Activated T-cell treated with anti-CD3 and anti-CD28 coated beads, Interleukin-2, amount 50 U/mL, for 24 hours (primary cell): ENCODE results near the gene PFKFB3.

Source experiments
- DNase-seq: peaks from one replicate; pipeline ENCODE4 v3.0.0-alpha.2; 2020
- H3K27ac Mint-ChIP-seq: 2 replicates; pipeline ENCODE4 v1.8.0; 2020; ENCODE audit warnings: mild to moderate bottlenecking, mixed read lengths
- H3K27me3 Mint-ChIP-seq: 2 replicates; pipeline ENCODE4 v1.8.0; 2020; ENCODE audit warnings: mixed read lengths
- H3K36me3 Mint-ChIP-seq: 2 replicates; pipeline ENCODE4 v1.8.0; 2020; ENCODE audit warnings: low read depth, mixed read lengths
- H3K4me1 Mint-ChIP-seq: 2 replicates; pipeline ENCODE4 v1.8.0; 2020; ENCODE audit warnings: low read depth, mixed read lengths
- H3K4me3 Mint-ChIP-seq: 2 replicates; pipeline ENCODE4 v1.8.0; 2020; ENCODE audit warnings: mild to moderate bottlenecking, moderate library complexity, mixed read lengths
- H3K9me3 Mint-ChIP-seq: 2 replicates; pipeline ENCODE4 v1.8.0; 2020; ENCODE audit warnings: mixed read lengths

Gene PFKFB3

DNA sequence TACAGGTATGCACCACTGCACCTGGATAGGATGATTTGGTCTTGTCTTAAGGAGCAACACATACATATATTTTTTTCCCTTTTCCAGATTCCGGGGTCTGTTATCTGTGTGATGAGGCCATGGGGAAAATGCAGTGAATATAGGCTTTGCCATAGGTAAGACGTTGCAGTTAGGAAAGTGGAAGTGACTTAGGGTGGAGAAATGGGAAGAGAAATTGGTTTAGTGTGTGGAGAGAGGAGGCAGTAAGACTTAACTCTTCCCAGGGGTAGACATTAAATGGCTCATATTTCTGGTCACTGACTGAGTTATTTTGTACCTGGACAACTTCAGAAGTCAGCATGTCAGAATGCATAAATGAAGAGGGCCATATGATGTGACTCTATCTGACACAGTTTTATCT, 66.7 kb downstream of the PFKFB3 start:
- H3K36me3 Mint-ChIP-seq, result peaks cover 2% of the 10 kb centered on the region
- no peak overlapping the region for H3K4me3 Mint-ChIP-seq
- peak overlapping the region; percentile 95 for H3K27ac Mint-ChIP-seq
- H3K9me3 Mint-ChIP-seq, result peaks cover 3% of the 10 kb centered on the region
- peaks cover 69% of the 10 kb centered on the region for H3K4me1 Mint-ChIP-seq
- H3K27me3 Mint-ChIP-seq, result no peaks in the 10 kb centered on the region
- DNase-seq, result no peak

GRCh38 chr10:6269953-6270867, 67.5 kb downstream of the PFKFB3 start:
- Mint-ChIP-seq H3K4me3 (peak overlapping the region; percentile 33), H3K36me3 (peaks cover 6% of the 10 kb centered on the region), H3K27ac (peak overlapping the region; percentile 95), H3K9me3 (peaks cover 7% of the 10 kb centered on the region), H3K4me1 (peaks cover 77% of the 10 kb centered on the region), H3K27me3 (no peaks in the 10 kb centered on the region)
- DNase-seq, result peak; percentile 74

- Mint-ChIP-seq H3K4me1 (peaks cover 84% of the 10 kb centered on the region), H3K27me3 (no peaks in the 10 kb centered on the region), H3K36me3 (peaks cover 9% of the 10 kb centered on the region), H3K27ac (peak overlapping the region; percentile 95), H3K4me3 (peak overlapping the region; percentile 33), H3K9me3 (peaks cover 7% of the 10 kb centered on the region)
- DNase-seq, result no peak
Measured at GRCh38 chr10:6270951-6271350, 68.2 kb downstream of the PFKFB3 start.

GRCh38 chr10:6271663-6272062, 68.9 kb downstream of the PFKFB3 start:
- H3K4me3 Mint-ChIP-seq, result peak overlapping the region; percentile 5
- H3K27ac Mint-ChIP-seq, result peak overlapping the region; percentile 95
- H3K4me1 Mint-ChIP-seq, result peaks cover 86% of the 10 kb centered on the region

DNA sequence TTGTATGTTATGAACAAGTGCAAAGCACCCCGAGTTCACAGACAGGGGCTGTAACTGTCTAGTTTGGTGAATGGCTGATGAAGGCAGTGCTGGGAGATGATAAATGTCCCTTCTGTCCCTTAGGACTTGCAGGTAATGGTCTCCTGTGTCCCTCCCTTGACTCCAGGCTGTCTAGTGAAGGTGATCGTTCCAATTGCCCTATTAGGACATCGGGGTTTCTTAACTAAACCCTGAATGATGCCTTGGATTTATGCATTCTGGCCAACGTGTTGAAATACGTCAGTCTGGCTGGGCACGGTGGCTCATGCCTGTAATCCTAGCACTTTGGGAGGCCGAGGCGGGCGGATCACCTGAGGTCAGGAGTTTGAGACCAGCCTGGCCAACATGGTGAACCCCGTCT, 69.4 kb downstream of the PFKFB3 start:
- H3K27me3 Mint-ChIP-seq, result no peaks in the 10 kb centered on the region
- H3K9me3 Mint-ChIP-seq, result peaks cover 9% of the 10 kb centered on the region
- H3K27ac Mint-ChIP-seq, result peak overlapping the region; percentile 95
- DNase-seq, result no peak
- H3K4me3 Mint-ChIP-seq, result no peak overlapping the region
- H3K36me3 Mint-ChIP-seq, result peaks cover 12% of the 10 kb centered on the region
- peaks cover 86% of the 10 kb centered on the region for H3K4me1 Mint-ChIP-seq

More at GRCh38 chr10:6271663-6272062, 68.9 kb downstream of the PFKFB3 start:
- peaks cover 12% of the 10 kb centered on the region for H3K36me3 Mint-ChIP-seq
- no peak for DNase-seq
- no peaks in the 10 kb centered on the region for H3K27me3 Mint-ChIP-seq
- peaks cover 7% of the 10 kb centered on the region for H3K9me3 Mint-ChIP-seq

DNA sequence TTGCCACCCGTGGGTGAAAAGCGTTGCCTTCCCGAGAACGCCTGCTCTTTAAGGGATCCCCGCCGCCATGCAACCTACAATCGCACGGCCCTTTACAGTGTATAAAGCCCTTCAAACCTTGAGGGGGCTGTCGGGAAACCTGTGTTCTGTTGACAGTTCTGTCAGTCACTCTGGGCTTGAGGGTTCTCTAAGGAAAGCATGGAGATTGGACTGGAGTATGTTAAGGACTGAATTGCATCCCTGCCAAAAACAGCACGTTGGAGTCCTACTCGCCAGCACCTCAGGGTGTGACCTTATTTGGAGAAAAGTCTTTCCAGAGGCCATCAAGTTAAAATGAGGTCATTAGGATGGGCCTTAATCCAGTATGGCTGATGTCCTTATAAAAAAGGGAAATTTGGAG, 70.6 kb downstream of the PFKFB3 start:
- H3K4me1 Mint-ChIP-seq, result peaks cover 82% of the 10 kb centered on the region
- DNase-seq, result no peak
- H3K4me3 Mint-ChIP-seq, result no peak overlapping the region
- peak overlapping the region; percentile 37 for H3K27ac Mint-ChIP-seq
- no peaks in the 10 kb centered on the region for H3K27me3 Mint-ChIP-seq
- peaks cover 18% of the 10 kb centered on the region for H3K36me3 Mint-ChIP-seq
- peaks cover 11% of the 10 kb centered on the region for H3K9me3 Mint-ChIP-seq

DNA sequence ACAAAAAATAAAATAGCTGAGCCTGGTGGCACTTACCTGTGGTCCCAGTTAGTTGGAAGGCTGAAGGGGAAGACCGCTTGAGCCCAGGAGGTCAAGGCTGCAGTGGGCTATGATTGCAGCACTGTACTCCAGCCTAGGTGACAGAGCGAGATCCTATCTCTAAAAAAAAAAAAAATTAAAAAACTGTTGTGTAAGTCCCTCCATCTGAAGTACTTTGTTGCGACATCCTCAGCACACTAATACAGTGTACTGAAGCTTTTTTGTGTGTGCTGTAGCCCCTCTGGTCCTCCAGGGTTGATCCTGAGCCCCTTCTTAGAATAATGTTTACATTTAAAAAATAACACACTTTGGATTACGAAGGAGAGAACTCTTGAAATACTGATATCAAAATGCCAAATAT, 71.3 kb downstream of the PFKFB3 start:
- peaks cover 18% of the 10 kb centered on the region for H3K36me3 Mint-ChIP-seq
- H3K27me3 Mint-ChIP-seq, result no peaks in the 10 kb centered on the region
- H3K27ac Mint-ChIP-seq, result peak overlapping the region; percentile 96
- no peak overlapping the region for H3K4me3 Mint-ChIP-seq
- no peak for DNase-seq
- peaks cover 11% of the 10 kb centered on the region for H3K9me3 Mint-ChIP-seq
- peaks cover 81% of the 10 kb centered on the region for H3K4me1 Mint-ChIP-seq

GRCh38 chr10:6274484-6274883, 71.8 kb downstream of the PFKFB3 start:
- no peaks in the 10 kb centered on the region for H3K27me3 Mint-ChIP-seq
- H3K4me1 Mint-ChIP-seq, result peaks cover 76% of the 10 kb centered on the region
- H3K9me3 Mint-ChIP-seq, result peaks cover 11% of the 10 kb centered on the region
- peak overlapping the region; percentile 68 for H3K4me3 Mint-ChIP-seq
- DNase-seq, result no peak
- peak overlapping the region; percentile 96 for H3K27ac Mint-ChIP-seq
- peaks cover 18% of the 10 kb centered on the region for H3K36me3 Mint-ChIP-seq

GRCh38 chr10:6275022-6275997, 72.6 kb downstream of the PFKFB3 start:
- Mint-ChIP-seq H3K27ac (peak overlapping the region; percentile 96), H3K36me3 (peaks cover 16% of the 10 kb centered on the region), H3K4me3 (peak overlapping the region; percentile 68), H3K4me1 (peaks cover 71% of the 10 kb centered on the region), H3K9me3 (peaks cover 8% of the 10 kb centered on the region), H3K27me3 (no peaks in the 10 kb centered on the region)
- DNase-seq, result peak; percentile 89

DNA sequence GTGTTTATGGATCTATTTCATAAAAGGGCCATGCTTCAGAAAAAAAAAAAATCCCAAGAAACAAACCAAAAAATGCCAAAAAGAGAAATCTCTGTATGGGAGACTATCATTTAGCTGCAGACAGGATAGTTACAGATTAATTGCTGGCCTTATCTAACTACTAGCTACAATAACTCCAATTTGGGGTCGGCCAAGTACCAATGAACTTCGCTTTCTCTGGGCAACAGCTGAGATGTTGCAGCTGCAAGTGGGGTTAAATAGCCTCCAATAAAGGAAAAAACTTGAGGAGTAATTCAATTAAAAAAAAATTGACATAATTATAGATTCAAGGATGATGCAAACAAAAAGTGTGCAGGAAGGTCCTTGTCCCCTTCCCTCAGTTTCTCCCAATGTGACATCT, 73.6 kb downstream of the PFKFB3 start:
- H3K27me3 Mint-ChIP-seq, result no peaks in the 10 kb centered on the region
- H3K4me3 Mint-ChIP-seq, result no peak overlapping the region
- no peak for DNase-seq
- peaks cover 16% of the 10 kb centered on the region for H3K36me3 Mint-ChIP-seq
- peak overlapping the region; percentile 96 for H3K27ac Mint-ChIP-seq
- H3K4me1 Mint-ChIP-seq, result peaks cover 63% of the 10 kb centered on the region
- peaks cover 8% of the 10 kb centered on the region for H3K9me3 Mint-ChIP-seq

- peaks cover 16% of the 10 kb centered on the region for H3K36me3 Mint-ChIP-seq
- peaks cover 8% of the 10 kb centered on the region for H3K9me3 Mint-ChIP-seq
- H3K27ac Mint-ChIP-seq, result no peak overlapping the region
- no peak for DNase-seq
- H3K4me3 Mint-ChIP-seq, result no peak overlapping the region
- peaks cover 48% of the 10 kb centered on the region for H3K4me1 Mint-ChIP-seq
- no peaks in the 10 kb centered on the region for H3K27me3 Mint-ChIP-seq
Measured at GRCh38 chr10:6278519-6279120, 75.9 kb downstream of the PFKFB3 start.

- Mint-ChIP-seq H3K27ac (no peak overlapping the region), H3K36me3 (peaks cover 16% of the 10 kb centered on the region), H3K9me3 (peaks cover 8% of the 10 kb centered on the region), H3K4me3 (no peak overlapping the region), H3K4me1 (peaks cover 37% of the 10 kb centered on the region), H3K27me3 (no peaks in the 10 kb centered on the region)
- DNase-seq, result no peak
Measured at GRCh38 chr10:6279540-6280267, 77.0 kb downstream of the PFKFB3 start.

- Mint-ChIP-seq H3K36me3 (peaks cover 12% of the 10 kb centered on the region), H3K27ac (no peak overlapping the region), H3K4me1 (peaks cover 31% of the 10 kb centered on the region), H3K4me3 (no peak overlapping the region), H3K27me3 (no peaks in the 10 kb centered on the region), H3K9me3 (peaks cover 4% of the 10 kb centered on the region)
- no peak for DNase-seq
Measured at GRCh38 chr10:6280291-6280690, 77.6 kb downstream of the PFKFB3 start.
